NCI-H128 (cell line): Measurements from ENCODE around the gene KANK2.

Experiments used
- DNase-seq: peaks from one replicate; lab custom pipeline; 2025; ENCODE audit not compliant: unreplicated experiment; lab: John Stamatoyannopoulos, UW

Gene KANK2

GRCh38 chr19:11226716-11227166, 29.4 kb upstream of the KANK2 start:
- DNase-seq, result no peak

- DNase-seq, result no peak
Measured at GRCh38 chr19:11225815-11226214, 28.5 kb upstream of the KANK2 start.

GRCh38 chr19:11225172-11225571, 27.8 kb upstream of the KANK2 start:
- no peak for DNase-seq

- no peak for DNase-seq
Measured at GRCh38 chr19:11224429-11224828, 27.1 kb upstream of the KANK2 start.

GRCh38 chr19:11223200-11223599, 25.9 kb upstream of the KANK2 start:
- DNase-seq, result no peak

- DNase-seq, result no peak
Measured at GRCh38 chr19:11221082-11221598, 23.8 kb upstream of the KANK2 start.

- no peak for DNase-seq
Measured at GRCh38 chr19:11214387-11214786, 17.0 kb upstream of the KANK2 start.

GRCh38 chr19:11210656-11210928, 13.2 kb upstream of the KANK2 start:
- DNase-seq, result no peak

GRCh38 chr19:11209839-11210655, 12.7 kb upstream of the KANK2 start:
- DNase-seq, result no peak

- no peak for DNase-seq
Measured at GRCh38 chr19:11208561-11209471, 11.5 kb upstream of the KANK2 start.

GRCh38 chr19:11205939-11206570, 8.7 kb upstream of the KANK2 start:
- DNase-seq, result no peak

- no peak for DNase-seq
Measured at GRCh38 chr19:11204943-11205349, 7.6 kb upstream of the KANK2 start.

- DNase-seq, result no peak
Measured at GRCh38 chr19:11204076-11204602, 6.8 kb upstream of the KANK2 start.

- no peak for DNase-seq
Measured at GRCh38 chr19:11203194-11204075, 6.1 kb upstream of the KANK2 start.

GRCh38 chr19:11202488-11203193, 5.3 kb upstream of the KANK2 start:
- no peak for DNase-seq

- no peak for DNase-seq
Measured at GRCh38 chr19:11201791-11202190, 4.4 kb upstream of the KANK2 start.

GRCh38 chr19:11200931-11201330, 3.6 kb upstream of the KANK2 start:
- no peak for DNase-seq

GRCh38 chr19:11200015-11200574, 2.8 kb upstream of the KANK2 start:
- no peak for DNase-seq

- DNase-seq, result no peak
Measured at GRCh38 chr19:11199517-11199916, 2.2 kb upstream of the KANK2 start.
